IMR-90 (cell line): ENCODE measurements around the gene CBX8. TPM values are rescaled to one million over a fixed set of nuclear protein-coding genes. Genes with fewer than 3 reads are reported as not detected.
"Not testable (repeated sequence)": the region's sequence is repeated elsewhere in the genome, so short reads cannot be mapped to it uniquely, and the experiment has no call there.

Source experiments
- ATAC-seq: fragments of 200-7000 bp; cut with Tn5 transposase; 2 replicates; pipeline ENCODE4 v1.9.1; 2020; ENCODE audit warnings: low read depth, mild to moderate bottlenecking, moderate library complexity
- BruUV-seq: library from RNA; stranded (reverse); fragments of 400-500 nt; replicated peaks from 2 replicates; lab custom pipeline; 2021; lab: Mats Ljungman, UMichigan
- CTCF ChIA-PET: fragments of 300-600 bp; formaldehyde crosslinking; extraction: SDS; loops from one replicate; lab custom pipeline; 2021; ENCODE audit warnings: antibody characterized with exemption; lab: Yijun Ruan, JAX
- POLR2A ChIA-PET: fragments of 300-600 bp; sonication (Branson Sonifier 250); formaldehyde crosslinking; loops from one replicate; lab custom pipeline; 2022; ENCODE audit warnings: antibody characterized with exemption; ENCODE audit not compliant: unreplicated experiment; lab: Charles Lee
- DNase-seq: peaks from one replicate; pipeline ENCODE4 v3.0.0; 2013
- H2AFZ ChIP-seq: replicated peaks from 2 replicates; pipeline ENCODE3; 2013; ENCODE audit warnings: low read length, mild to moderate bottlenecking; ENCODE audit not compliant: poor library complexity
- H2AK5ac ChIP-seq: 2 replicates; pipeline ENCODE4 v1.6.1; 2013; ENCODE audit warnings: low read depth, low read length, inconsistent platforms
- H2AK9ac ChIP-seq: replicated peaks from 2 replicates; pipeline ENCODE3; 2013; ENCODE audit warnings: mild to moderate bottlenecking, low read depth, low read length, moderate library complexity; ENCODE audit not compliant: poor library complexity
- H2BK120ac ChIP-seq: 2 replicates; pipeline ENCODE4 v1.6.1; 2013; ENCODE audit warnings: low read depth, low read length, inconsistent platforms
- H2BK15ac ChIP-seq: 3 replicates; pipeline ENCODE4 v1.6.1; 2013; ENCODE audit warnings: low read depth, low read length, inconsistent platforms
- H2BK20ac ChIP-seq: 2 replicates; pipeline ENCODE4 v1.6.1; 2013; ENCODE audit warnings: low read depth, mild to moderate bottlenecking, inconsistent platforms, low read length, moderate library complexity
- H2BK5ac ChIP-seq: 2 replicates; pipeline ENCODE4 v1.6.1; 2013; ENCODE audit warnings: mild to moderate bottlenecking, low read depth, low read length, inconsistent platforms; ENCODE audit not compliant: poor library complexity, severe bottlenecking
- H3K14ac ChIP-seq: replicated peaks from 2 replicates; pipeline ENCODE4 v1.6.1; 2013; ENCODE audit warnings: low read depth, low read length, inconsistent platforms
- H3K18ac ChIP-seq: 2 replicates; pipeline ENCODE4 v1.6.1; 2013; ENCODE audit warnings: low read depth, low read length, control low read depth
- H3K23ac ChIP-seq: 2 replicates; pipeline ENCODE4 v1.6.1; 2013; ENCODE audit warnings: low read depth, low read length, inconsistent platforms
- H3K27ac ChIP-seq: 2 replicates; pipeline ENCODE4 v1.5.1; 2013; ENCODE audit warnings: mild to moderate bottlenecking, control low read depth, low read length; ENCODE audit not compliant: insufficient read depth
- H3K27me3 ChIP-seq: 2 replicates; pipeline ENCODE4 v1.6.1; 2013; ENCODE audit warnings: low read length; ENCODE audit not compliant: control insufficient read depth, insufficient read depth
- H3K36me3 ChIP-seq: 2 replicates; pipeline ENCODE4 v1.6.1; 2013; ENCODE audit warnings: low read length, mixed read lengths; ENCODE audit not compliant: control insufficient read depth, insufficient read depth
- H3K4ac ChIP-seq: 2 replicates; pipeline ENCODE4 v1.6.1; 2013; ENCODE audit warnings: low read depth, low read length, inconsistent platforms
- H3K4me1 ChIP-seq: 2 replicates; pipeline ENCODE4 v1.6.1; 2013; ENCODE audit warnings: low read length, mixed read lengths; ENCODE audit not compliant: control insufficient read depth, insufficient read depth
- H3K4me2 ChIP-seq: 2 replicates; pipeline ENCODE4 v1.6.1; 2013; ENCODE audit warnings: low read depth, mild to moderate bottlenecking, control low read depth, low read length, moderate library complexity
- H3K4me3 ChIP-seq: 2 replicates; pipeline ENCODE4 v1.5.1; 2013; ENCODE audit warnings: low read depth, mild to moderate bottlenecking, control low read depth, low read length, moderate library complexity; ENCODE audit not compliant: insufficient read depth
- H3K56ac ChIP-seq: 2 replicates; pipeline ENCODE4 v1.6.1; 2013; ENCODE audit warnings: low read length, inconsistent platforms; ENCODE audit not compliant: insufficient read depth; ENCODE audit errors: extremely low read depth
- H3K79me1 ChIP-seq, 2 experiments: 2 replicates each; pipeline ENCODE4 v1.6.1; 2013; ENCODE audit warnings: low read length in 2 of 2, inconsistent platforms in 1 of 2, low read depth in 1 of 2
- H3K9ac ChIP-seq: 2 replicates; pipeline ENCODE4 v1.6.1; 2013; ENCODE audit warnings: low read depth, low read length, control low read depth
- H3K9me1 ChIP-seq: 2 replicates; pipeline ENCODE4 v1.6.1; 2013; ENCODE audit warnings: low read length, inconsistent platforms; ENCODE audit not compliant: insufficient read depth
- H3K9me3 ChIP-seq: 2 replicates; pipeline ENCODE4 v1.6.1; 2013; ENCODE audit warnings: low read length; ENCODE audit not compliant: control insufficient read depth, insufficient read depth
- H4K20me1 ChIP-seq: 2 replicates; pipeline ENCODE4 v1.6.1; 2013; ENCODE audit warnings: low read length, inconsistent platforms; ENCODE audit not compliant: insufficient read depth
- H4K5ac ChIP-seq: 2 replicates; pipeline ENCODE4 v1.6.1; 2013; ENCODE audit warnings: mild to moderate bottlenecking, low read depth, low read length, control low read depth
- H4K8ac ChIP-seq, 2 experiments: 2 replicates each; pipeline ENCODE4 v1.6.1; 2013; ENCODE audit warnings: low read depth in 2 of 2, low read length in 2 of 2, control low read depth in 1 of 2, inconsistent platforms in 1 of 2
- H4K91ac ChIP-seq: 2 replicates; pipeline ENCODE4 v1.6.1; 2013; ENCODE audit warnings: low read depth, low read length, inconsistent platforms; ENCODE audit not compliant: insufficient read depth
- WGBS, 2 experiments: methylation state at CpG; one replicate each; pipeline versions ENCODE4 v1.1.5 to v1.1.7; 2013; ENCODE audit warnings: missing lambda C conversion rate in 2 of 2; ENCODE audit not compliant: insufficient read length in 1 of 2; ENCODE audit errors: extremely low coverage in 2 of 2; 5-methylcytosine and 5-hydroxymethylcytosine counted together
- dilution Hi-C: fragments of 300-500 bp; cut with HindIII; formaldehyde crosslinking; loops from one replicate; pipeline ENCODE4 v1.14.3; 2018; ENCODE audit warnings: low sequenced_read_pairs; ENCODE audit not compliant: unreplicated experiment
- in situ Hi-C: fragments of 300-500 bp; cut with MboI; formaldehyde crosslinking; loops from 3 replicates; pipeline ENCODE4 v1.14.3; 2019; ENCODE audit warnings: low sequenced_read_pairs, inconsistent platforms, mixed read lengths
- intact Hi-C: fragments of 100-400 bp; cut with micrococcal nuclease; formaldehyde crosslinking; loops from 2 replicates; pipeline ENCODE4 v1.10.0; 2022
- polyA plus RNA-seq, 3 experiments: library from polyadenylated mRNA; depleted of rRNA; stranded (reverse); fragments of >200 nt; gene quantifications; 2 replicates each; pipeline ENCODE4 v1.2.3, GENCODE V29; 2012; ENCODE audit warnings: low replicate concordance in 1 of 3
- total RNA-seq: library from RNA; depleted of rRNA; stranded (reverse); fragments of >200 nt; gene quantifications from 2 replicates; pipeline ENCODE4 v1.2.3, GENCODE V29; 2012

Gene CBX8
- total and polyA plus RNA-seq, 2 of the 4 experiments (the other 2 are of a cell fraction): 3.2 to 5.4 TPM

GRCh38 chr17:79772726-79773125 is 24.2 kb downstream of the CBX8 start:
- H3K23ac ChIP-seq, H2AFZ ChIP-seq, DNase-seq, H4K91ac ChIP-seq, H2BK15ac ChIP-seq, H3K79me1 ChIP-seq, H3K9me1 ChIP-seq, H2BK120ac ChIP-seq, H3K27ac ChIP-seq, H3K4me3 ChIP-seq, H2BK5ac ChIP-seq, H3K9ac ChIP-seq, H3K4ac ChIP-seq, CTCF ChIA-PET, dilution Hi-C loops, H2BK20ac ChIP-seq, ATAC-seq, H3K36me3 ChIP-seq, H2AK9ac ChIP-seq, intact Hi-C loops, H3K14ac ChIP-seq, H4K8ac ChIP-seq, H3K4me1 ChIP-seq, H3K4me2 ChIP-seq, H3K9me3 ChIP-seq, H3K18ac ChIP-seq, in situ Hi-C loops, H3K56ac ChIP-seq, H2AK5ac ChIP-seq, H4K5ac ChIP-seq, POLR2A ChIA-PET, BruUV-seq, H4K20me1 ChIP-seq: not testable (repeated sequence)
- H3K27me3 ChIP-seq: peaks cover 53% of the 10 kb centered on the region
- WGBS, 2 experiments: no CpG with 5 or more reads among the region's 9 CpGs
